GM10266 (cell line): ENCODE measurements around the gene HDHD5.

Experiments
- DNase-seq: peaks from one replicate; pipeline ENCODE4 v3.0.0; 2012; ENCODE audit errors: extremely low spot score
- CTCF ChIP-seq: IDR thresholded peaks from 2 replicates; pipeline ENCODE4 v1.5.1; 2012; ENCODE audit warnings: mild to moderate bottlenecking, low read depth; ENCODE audit not compliant: control insufficient read depth, insufficient read depth; ENCODE audit errors: missing control alignments

The HDHD5 gene

DNA sequence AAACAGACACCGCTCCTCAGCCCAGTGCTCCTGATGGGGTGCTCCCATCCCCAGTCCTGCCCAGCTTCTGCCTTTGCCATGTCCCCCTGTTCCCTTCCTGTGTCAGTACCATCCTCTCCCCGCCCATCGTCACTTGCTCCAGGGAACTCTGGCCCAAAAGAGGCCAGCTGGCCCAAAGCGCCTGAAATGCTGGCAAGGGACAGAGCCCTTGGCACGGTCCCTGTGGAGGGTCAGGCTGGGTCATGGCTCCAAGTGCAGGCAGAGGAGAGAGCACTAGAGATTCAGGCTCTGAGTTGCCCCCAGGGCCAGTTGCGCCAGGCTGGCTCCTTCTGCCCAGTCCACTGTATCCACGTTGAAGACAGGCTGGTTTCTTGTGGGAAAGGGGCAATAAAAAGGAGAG, 8.4 kb upstream of the HDHD5 start:
- TF ChIP-seq CTCF = no peak
- no peak for DNase-seq

GRCh38 chr22:17164392-17165024, 5.4 kb upstream of the HDHD5 start:
- no peak for TF ChIP-seq CTCF
- DNase-seq = no peak

GRCh38 chr22:17162731-17163130, 3.7 kb upstream of the HDHD5 start:
- DNase-seq = no peak
- TF ChIP-seq CTCF = no peak

DNA sequence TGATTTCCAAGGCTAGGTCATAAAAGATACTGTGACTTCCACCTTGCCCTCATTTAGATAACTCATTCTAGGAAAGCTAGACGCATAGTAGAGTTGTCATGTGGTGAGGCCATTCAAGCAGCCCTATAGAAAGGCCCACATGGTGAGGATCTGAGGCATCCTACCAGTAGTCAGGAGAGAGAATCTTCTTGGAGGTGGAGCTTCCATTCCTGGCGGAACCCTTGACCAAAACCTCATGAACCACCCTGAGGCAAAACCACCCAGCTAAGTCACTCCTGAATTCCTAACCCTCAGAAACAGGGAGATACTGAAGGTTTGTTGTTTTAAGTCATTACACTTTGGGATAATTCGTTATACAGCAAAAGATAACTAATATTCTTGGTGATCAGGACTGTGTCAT, 2.9 kb upstream of the HDHD5 start:
- TF ChIP-seq CTCF = no peak
- no peak for DNase-seq

GRCh38 chr22:17159504-17159951, 451 bp upstream of the HDHD5 start:
- no peak for DNase-seq
- TF ChIP-seq CTCF = no peak

- no peak for TF ChIP-seq CTCF
- no peak for DNase-seq
These were observed 905 bp downstream of the HDHD5 start for GRCh38 chr22:17158176-17158567.

DNA sequence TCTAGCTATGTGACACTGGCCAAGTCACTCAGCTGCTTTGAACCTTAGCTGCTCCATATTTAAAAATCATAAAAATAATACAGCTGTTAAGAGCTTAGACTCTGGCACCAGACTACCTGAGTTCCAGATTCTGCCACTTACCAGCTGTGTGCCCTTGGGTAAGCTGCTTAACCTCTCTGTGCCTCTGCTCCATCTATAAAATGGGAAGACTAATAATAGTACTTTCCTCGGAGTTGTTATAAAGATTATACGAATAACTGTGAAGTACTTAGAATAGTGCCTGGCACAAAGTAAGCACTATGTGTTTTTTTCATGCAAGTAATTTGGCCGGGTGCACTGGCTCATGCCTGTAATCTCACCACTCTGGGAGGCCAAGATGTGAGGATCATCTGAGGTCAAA, 1.4 kb downstream of the HDHD5 start:
- TF ChIP-seq CTCF = no peak

More for the DNA sequence above, 1.4 kb downstream of the HDHD5 start:
- no peak for DNase-seq
